CD14-positive monocyte (primary cell): ENCODE data around the gene SLC39A7. TPM values are rescaled to one million over a fixed set of nuclear protein-coding genes. Genes with fewer than 3 reads are reported as not detected.

Experiments used
- DNase-seq, 3 donors: peaks; one replicate each; pipeline ENCODE4 v3.0.0-alpha.2; 2011 to 2022
- H2AFZ ChIP-seq: 2 replicates; pipeline ENCODE4 v1.6.0; 2012; ENCODE audit warnings: mild to moderate bottlenecking, low read depth, low read length, inconsistent platforms; ENCODE audit not compliant: insufficient read depth, poor library complexity, severe bottlenecking
- H3K27ac ChIP-seq, 2 donors: 1 replicate in 1 of 2; 2 replicates in 1 of 2; pipeline ENCODE4 v1.5.1; 2012 to 2013; ENCODE audit warnings: low read length in 2 of 2, control low read depth in 1 of 2, inconsistent platforms in 1 of 2, low read depth in 1 of 2, mild to moderate bottlenecking in 1 of 2
- H3K27me3 ChIP-seq, 2 donors: one replicate each; pipeline versions ENCODE4 v1.6.0 to v1.6.1; 2011 to 2013; ENCODE audit warnings: low read length in 2 of 2; ENCODE audit not compliant: control insufficient read depth in 2 of 2, insufficient read depth in 2 of 2
- H3K36me3 ChIP-seq, 2 donors: replicated peaks in 1 of 2; 1 replicate in 1 of 2; 2 replicates in 1 of 2; pipeline versions ENCODE4 v1.5.1 to v1.6.1; 2012 to 2013; ENCODE audit warnings: low read length in 2 of 2, control low read depth in 1 of 2, inconsistent platforms in 1 of 2, mild to moderate bottlenecking in 1 of 2; ENCODE audit not compliant: insufficient read depth in 2 of 2, control insufficient read depth in 1 of 2
- H3K4me1 ChIP-seq, 2 donors: 1 replicate in 1 of 2; 2 replicates in 1 of 2; pipeline versions ENCODE4 v1.5.1 to v1.6.1; 2012 to 2013; ENCODE audit warnings: low read length in 2 of 2, control low read depth in 1 of 2, inconsistent platforms in 1 of 2, mild to moderate bottlenecking in 1 of 2, moderate library complexity in 1 of 2; ENCODE audit not compliant: insufficient read depth in 2 of 2, control insufficient read depth in 1 of 2
- H3K4me2 ChIP-seq: replicated peaks from 2 replicates; pipeline ENCODE3; 2012; ENCODE audit warnings: low read length, moderate library complexity, mild to moderate bottlenecking; ENCODE audit not compliant: poor library complexity, severe bottlenecking; ENCODE audit errors: extremely low read depth
- H3K4me3 ChIP-seq, 3 experiments: fragments of 200-600 bp in 1 of 3; sonication (generic) in 1 of 3; replicated peaks in 1 of 3; 1 replicate in 2 of 3; 2 replicates in 1 of 3; pipeline ENCODE4 v1.5.1; 2011 to 2013; ENCODE audit warnings: low read length in 3 of 3, mild to moderate bottlenecking in 3 of 3, control low read depth in 2 of 3, low read depth in 2 of 3, inconsistent platforms in 1 of 3, moderate library complexity in 1 of 3
- H3K79me2 ChIP-seq: 2 replicates; pipeline ENCODE4 v1.6.0; 2012; ENCODE audit warnings: mild to moderate bottlenecking, control low read depth, inconsistent platforms, low read length, moderate library complexity; ENCODE audit not compliant: insufficient read depth
- H3K9ac ChIP-seq: 2 replicates; pipeline ENCODE4 v1.6.0; 2017; ENCODE audit warnings: low read length, mild to moderate bottlenecking; ENCODE audit not compliant: insufficient read depth, poor library complexity, severe bottlenecking
- H3K9me3 ChIP-seq, 2 donors: replicated peaks in 1 of 2; 1 replicate in 1 of 2; 2 replicates in 1 of 2; pipeline versions ENCODE4 v1.5.1 to v1.6.1; 2012 to 2013; ENCODE audit warnings: low read length in 2 of 2, control low read depth in 1 of 2; ENCODE audit not compliant: control insufficient read depth in 1 of 2, insufficient read depth in 1 of 2
- H4K20me1 ChIP-seq: 2 replicates; pipeline ENCODE4 v1.6.0; 2012; ENCODE audit warnings: mild to moderate bottlenecking, low read length, control low read depth, moderate library complexity; ENCODE audit not compliant: insufficient read depth
- H3K27ac Mint-ChIP-seq, 7 donors: one replicate each; pipeline ENCODE4 v1.8.0; 2020; ENCODE audit warnings: mild to moderate bottlenecking in 7 of 7, mixed read lengths in 7 of 7, moderate library complexity in 6 of 7, inconsistent platforms in 2 of 7
- H3K27me3 Mint-ChIP-seq, 3 donors: one replicate each; pipeline ENCODE4 v1.8.0; 2021 to 2022; ENCODE audit warnings: low read depth in 3 of 3, mild to moderate bottlenecking in 3 of 3, mixed read lengths in 3 of 3, moderate library complexity in 3 of 3, inconsistent platforms in 1 of 3
- H3K36me3 Mint-ChIP-seq, 2 donors: one replicate each; pipeline ENCODE4 v1.8.0; 2020; ENCODE audit warnings: mixed read lengths in 2 of 2, inconsistent platforms in 1 of 2, mild to moderate bottlenecking in 1 of 2
- H3K4me1 Mint-ChIP-seq: one replicate; pipeline ENCODE4 v1.8.0; 2020; ENCODE audit warnings: mild to moderate bottlenecking, mixed read lengths
- H3K4me3 Mint-ChIP-seq, 2 donors: one replicate each; pipeline ENCODE4 v1.8.0; 2020; ENCODE audit warnings: mild to moderate bottlenecking in 2 of 2, mixed read lengths in 2 of 2, moderate library complexity in 1 of 2
- H3K9me3 Mint-ChIP-seq, 7 donors: one replicate each; pipeline ENCODE4 v1.8.0; 2020 to 2022; ENCODE audit warnings: mixed read lengths in 7 of 7, mild to moderate bottlenecking in 6 of 7, moderate library complexity in 6 of 7, inconsistent platforms in 2 of 7
- WGBS: methylation state at CpG from one replicate; pipeline ENCODE4 v1.1.5; 2013; ENCODE audit warnings: missing lambda C conversion rate; ENCODE audit not compliant: insufficient coverage; 5-methylcytosine and 5-hydroxymethylcytosine counted together
- intact Hi-C, 2 donors: fragments of 100-400 bp; cut with micrococcal nuclease; formaldehyde crosslinking; loops; one replicate each; pipeline versions ENCODE4 v1.15.0 to v1.15.1; 2023
- polyA plus RNA-seq, 3 donors: library from polyadenylated mRNA; depleted of rRNA in 1 of 3; unstranded in 2 of 3; stranded (reverse) in 1 of 3; fragments of 300-500 nt in 2 of 3; fragments of >200 nt in 1 of 3; fragmentation: Illumina TruSeq in 2 of 3; gene quantifications; 1 replicate in 2 of 3; 2 replicates in 1 of 3; pipeline ENCODE4 v1.2.3, GENCODE V29; 2012 to 2021
- TF ChIP-seq, protein P1 (sequence below): fragments of 200-600 bp; IDR thresholded peaks from one replicate; pipeline ENCODE4 v1.8.0; 2022; ENCODE audit warnings: antibody characterized with exemption, mild to moderate bottlenecking

SLC39A7 gene
- polyA plus RNA-seq, 3 donors = 14.5 to 32.7 (median 17.7) TPM

GRCh38 chr6:33204165-33204414 is 3.4 kb downstream of the SLC39A7 start:
- Histone ChIP-seq H3K9ac (no peak overlapping the region), H2AFZ (no peak overlapping the region), H3K9me3 (no peaks in the 10 kb centered on the region), H3K36me3 (peaks cover 20 to 21% of the 10 kb centered on the region in 2 donors), H3K79me2 (peaks cover 40% of the 10 kb centered on the region), H3K27me3 (no peaks in the 10 kb centered on the region), H4K20me1 (peaks cover 20% of the 10 kb centered on the region), H3K27ac (no peak overlapping the region), H3K4me2 (peak overlapping the region; percentile 90), H3K4me1 (peaks cover 46 to 63% of the 10 kb centered on the region in 2 donors), H3K4me3 (peak overlapping the region in 2 of 3 experiments; percentile 74 to 84)
- TF ChIP-seq, protein P1, sequence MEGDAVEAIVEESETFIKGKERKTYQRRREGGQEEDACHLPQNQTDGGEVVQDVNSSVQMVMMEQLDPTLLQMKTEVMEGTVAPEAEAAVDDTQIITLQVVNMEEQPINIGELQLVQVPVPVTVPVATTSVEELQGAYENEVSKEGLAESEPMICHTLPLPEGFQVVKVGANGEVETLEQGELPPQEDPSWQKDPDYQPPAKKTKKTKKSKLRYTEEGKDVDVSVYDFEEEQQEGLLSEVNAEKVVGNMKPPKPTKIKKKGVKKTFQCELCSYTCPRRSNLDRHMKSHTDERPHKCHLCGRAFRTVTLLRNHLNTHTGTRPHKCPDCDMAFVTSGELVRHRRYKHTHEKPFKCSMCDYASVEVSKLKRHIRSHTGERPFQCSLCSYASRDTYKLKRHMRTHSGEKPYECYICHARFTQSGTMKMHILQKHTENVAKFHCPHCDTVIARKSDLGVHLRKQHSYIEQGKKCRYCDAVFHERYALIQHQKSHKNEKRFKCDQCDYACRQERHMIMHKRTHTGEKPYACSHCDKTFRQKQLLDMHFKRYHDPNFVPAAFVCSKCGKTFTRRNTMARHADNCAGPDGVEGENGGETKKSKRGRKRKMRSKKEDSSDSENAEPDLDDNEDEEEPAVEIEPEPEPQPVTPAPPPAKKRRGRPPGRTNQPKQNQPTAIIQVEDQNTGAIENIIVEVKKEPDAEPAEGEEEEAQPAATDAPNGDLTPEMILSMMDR = no peak
- no peak for DNase-seq
- Mint-ChIP-seq H3K4me1 (peaks cover 55% of the 10 kb centered on the region), H3K36me3 (peaks cover 22 to 23% of the 10 kb centered on the region in 2 donors), H3K27ac (peak overlapping the region in 4 of 7 donors; percentile 8 to 84 (median 60)), H3K27me3 (peaks cover 0 to 13% (median 12%) of the 10 kb centered on the region in 3 donors), H3K9me3 (peaks cover 0 to 3% (median 0%) of the 10 kb centered on the region in 7 donors), H3K4me3 (peak overlapping the region; percentile 62 to 78)
- intact Hi-C loops = loop anchor here (5.0 to 10.0 kb wide), 2 partner anchors 93 to 211 kb away; partner anchors contain the start of genes CUTA (in 1 of the 2), PHF1 (in 1 of the 2) and RGL2 (in 1 of the 2)
- WGBS = no CpG with 5 or more reads among the region's 4 CpGs

GRCh38 chr6:33204415-33205190 is 3.9 kb downstream of the SLC39A7 start, which contains the start of gene HSD17B8:
Gene HSD17B8 (plus strand): TSS chr6:33204655. CDS start chr6:33204669, 14 bp downstream.
- intact Hi-C loops = loop anchor here (5.0 to 10.0 kb wide), 2 partner anchors 93 to 210 kb away; partner anchors contain the start of genes CUTA (in 1 of the 2), PHF1 (in 1 of the 2) and RGL2 (in 1 of the 2)
- H3K4me3 Mint-ChIP-seq = peak within 1 kb of the TSS; percentile 83 to 90
- Histone ChIP-seq H3K4me3 (peak within 1 kb of the TSS; percentile 62 to 84 (median 74)), H3K27ac (peak within 1 kb of the TSS in 1 of 2 donors; percentile 52), H4K20me1 (peaks cover 15% of the 10 kb centered on the region), H3K36me3 (peaks cover 20 to 23% of the 10 kb centered on the region in 2 donors), H3K9me3 (no peaks in the 10 kb centered on the region), H3K4me2 (peak within 1 kb of the TSS; percentile 90), H3K9ac (peak within 1 kb of the TSS; percentile 56), H3K79me2 (peaks cover 35% of the 10 kb centered on the region), H3K27me3 (no peaks in the 10 kb centered on the region), H2AFZ (peak within 1 kb of the TSS; percentile 84), H3K4me1 (peaks cover 42 to 59% of the 10 kb centered on the region in 2 donors)
- peaks cover 0 to 13% (median 12%) of the 10 kb centered on the region in 3 donors for H3K27me3 Mint-ChIP-seq
- peaks cover 25 to 27% of the 10 kb centered on the region in 2 donors for H3K36me3 Mint-ChIP-seq
- peak; percentile 86 to 95 (median 86) for DNase-seq
- H3K4me1 Mint-ChIP-seq = peaks cover 54% of the 10 kb centered on the region
- H3K9me3 Mint-ChIP-seq = peaks cover 0 to 3% (median 0%) of the 10 kb centered on the region in 7 donors
- TF ChIP-seq, protein P1 = no peak
- 0% methylated on average over 24 of the region's 48 CpGs for WGBS
- peak within 1 kb of the TSS; percentile 37 to 84 (median 66) for H3K27ac Mint-ChIP-seq
